Superior temporal gyrus (tissue), 1 donor: ENCODE measurements around the gene ILRUN.
"Not testable (repeated sequence)": the region's sequence is repeated elsewhere in the genome, so short reads cannot be mapped to it uniquely, and the experiment has no call there.

Experiments
- DNase-seq: peaks from one replicate; pipeline ENCODE4 v3.0.0-alpha.2; 2016; ENCODE audit errors: extremely low spot score

ILRUN gene

DNA sequence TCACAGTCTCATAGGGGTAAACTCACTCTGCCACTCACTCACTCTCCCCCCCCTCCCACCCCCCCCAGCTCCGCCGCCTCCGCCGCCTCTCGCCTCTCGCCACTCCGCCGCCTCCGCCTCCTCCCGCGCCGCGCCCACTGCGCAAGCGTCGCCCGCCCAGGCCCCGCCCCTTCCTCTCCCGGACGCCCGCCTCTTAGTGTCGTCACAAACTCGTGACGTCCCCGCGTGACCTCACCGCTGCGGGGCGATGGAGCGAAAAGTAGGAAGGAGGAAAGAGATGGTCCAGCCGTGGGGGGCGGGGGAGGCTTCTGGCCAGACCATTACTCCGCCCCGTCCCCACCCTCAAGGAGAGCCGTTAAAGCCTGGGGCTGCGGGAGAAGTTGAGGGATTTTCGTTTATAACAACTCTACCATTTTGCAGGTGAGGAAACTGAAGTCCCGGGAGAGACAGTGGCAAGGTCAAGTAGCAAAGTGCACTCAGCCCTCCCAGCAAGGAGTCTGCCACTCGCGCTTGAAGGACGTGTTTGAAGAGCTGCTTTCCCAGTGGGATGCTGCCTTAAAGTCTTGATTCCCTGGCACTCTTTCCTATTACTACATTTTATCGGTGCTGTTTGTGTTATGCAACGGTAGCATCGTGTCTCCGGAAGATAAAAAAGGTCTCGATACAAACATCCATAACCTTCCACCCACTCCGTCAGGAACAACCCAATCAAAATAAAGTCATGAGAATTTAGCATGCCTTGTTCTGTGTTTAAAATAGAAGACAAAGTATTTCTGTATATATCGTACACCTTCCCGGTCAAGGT, at the start of gene ILRUN:
Gene ILRUN (minus strand): TSS at position 29 of the 805 bp plus-strand sequence. CDS start 164 bp downstream, outside the sequence.
- DNase-seq = peak; percentile 94

DNA sequence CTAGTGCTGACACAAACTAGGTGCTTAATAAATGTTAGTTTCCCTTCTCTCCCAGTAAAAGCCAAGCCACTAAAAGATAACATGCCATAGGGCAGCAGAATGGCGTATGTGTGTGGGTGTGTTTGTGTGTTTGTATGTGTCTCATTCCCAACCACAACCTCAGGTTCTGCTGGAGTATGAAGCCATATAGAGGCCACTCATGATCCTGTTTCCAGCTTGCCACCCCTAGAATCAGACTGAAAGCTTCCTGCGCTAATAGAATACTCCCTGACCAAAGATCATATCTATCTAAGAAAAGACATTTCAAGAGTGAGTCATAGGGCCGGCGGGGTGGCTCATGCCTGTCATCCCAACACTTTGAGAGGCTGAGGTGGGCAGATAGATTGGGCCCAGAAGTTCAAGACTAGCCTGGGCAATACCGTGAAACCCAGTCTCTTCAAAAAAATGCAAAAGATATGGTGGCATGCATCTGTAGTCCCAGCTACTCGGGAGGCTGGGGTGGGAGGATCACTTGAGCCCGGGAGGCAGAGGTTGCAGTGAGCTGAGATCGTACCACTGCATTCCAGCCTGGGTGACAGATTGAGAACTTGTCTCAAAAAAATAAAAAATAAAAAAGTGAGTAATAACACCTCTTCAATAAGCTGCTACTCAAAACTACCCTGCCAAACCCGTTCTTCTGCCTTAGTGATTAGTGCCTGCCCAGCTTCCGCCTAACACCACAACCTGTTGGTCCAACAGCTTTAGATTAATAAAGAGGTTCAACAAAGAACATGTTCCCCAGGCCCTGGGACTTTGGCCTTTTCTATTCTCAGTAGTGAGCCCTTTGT, 48.9 kb upstream of the ILRUN start:
- no peak for DNase-seq

DNA sequence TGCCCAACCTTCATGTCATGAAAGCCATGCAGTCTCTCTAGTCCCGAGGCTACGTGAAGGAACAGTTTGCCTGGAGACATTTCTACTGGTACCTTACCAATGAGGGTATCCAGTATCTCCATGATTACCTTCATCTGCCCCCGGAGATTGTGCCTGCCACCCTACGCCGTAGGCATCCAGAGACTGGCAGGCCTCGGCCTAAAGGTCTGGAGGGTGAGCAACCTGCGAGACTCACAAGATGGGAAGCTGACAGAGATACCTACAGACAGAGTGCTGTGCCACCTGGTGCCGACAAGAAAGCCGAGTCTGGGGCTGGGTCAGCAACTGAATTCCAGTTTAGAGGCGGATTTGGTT, 47.7 kb upstream of the ILRUN start:
- DNase-seq = not testable (repeated sequence)

DNA sequence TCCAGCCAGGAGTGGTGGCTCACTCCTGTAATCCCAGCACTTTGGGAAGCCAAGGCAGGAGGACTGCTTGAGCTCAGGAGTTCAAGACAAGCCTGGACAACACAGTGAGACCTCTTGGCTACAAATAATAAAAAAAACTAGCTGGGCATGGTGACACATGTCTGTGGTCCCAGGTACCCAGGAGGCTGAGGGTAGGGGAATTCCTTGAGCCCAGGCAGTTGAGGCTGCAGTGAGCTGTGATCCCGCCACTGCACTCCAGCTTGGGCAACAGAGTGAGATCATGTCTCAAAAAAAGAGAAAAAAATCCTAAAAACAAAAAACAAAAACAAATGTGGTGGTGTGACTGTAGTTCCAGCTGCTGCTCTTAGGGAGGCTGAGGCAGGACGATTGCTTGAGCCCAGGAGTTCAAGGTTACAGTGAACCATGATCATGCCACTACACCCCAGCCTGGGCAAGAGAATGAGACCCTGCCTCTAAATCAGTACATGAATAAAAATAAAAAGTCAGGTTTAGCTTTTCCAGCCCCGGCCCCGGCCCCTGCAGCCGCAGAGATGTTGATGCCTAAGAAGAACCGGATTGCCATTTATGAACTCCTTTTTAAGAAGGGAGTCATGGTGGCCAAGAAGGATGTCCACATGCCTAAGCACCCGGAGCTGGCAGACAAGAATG, 47.2 kb upstream of the ILRUN start:
- DNase-seq = no peak

DNA sequence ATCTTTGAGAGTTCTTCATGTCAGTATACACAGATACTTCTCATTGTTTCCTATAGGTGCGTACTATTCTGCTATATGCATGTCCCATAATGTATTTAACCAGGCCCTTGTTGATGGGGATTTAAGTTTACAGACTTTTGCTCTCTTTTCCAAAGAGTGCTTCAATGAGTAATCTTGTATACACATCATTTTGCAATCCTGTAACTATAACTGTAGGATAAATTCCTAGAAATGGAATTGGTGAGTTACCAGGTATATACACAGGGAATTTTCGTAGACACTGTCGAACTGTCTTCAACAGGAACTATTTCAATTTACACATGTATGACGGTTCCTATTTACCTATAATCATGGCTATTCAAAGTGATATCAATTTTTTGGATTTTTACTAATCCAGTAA, 45.5 kb upstream of the ILRUN start:
- no peak for DNase-seq

DNA sequence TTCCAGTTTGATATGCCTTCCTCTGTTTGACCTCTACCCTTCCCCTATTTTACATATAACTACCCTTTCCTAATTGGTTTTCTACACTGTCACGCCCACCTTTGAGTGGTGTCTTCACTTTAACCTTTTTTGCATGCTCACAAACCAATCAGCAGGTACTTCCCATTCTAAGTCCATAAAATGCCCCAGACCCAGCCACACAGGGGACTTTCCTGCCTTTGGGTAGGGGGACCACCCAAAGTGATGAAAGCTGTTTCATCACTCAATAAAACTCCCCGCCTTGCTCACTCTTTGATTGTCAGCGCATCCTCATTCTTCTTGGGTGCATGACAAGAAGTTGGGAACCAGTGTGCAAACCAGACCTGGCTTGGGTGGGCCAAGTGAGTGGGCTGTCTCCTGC, 40.3 kb upstream of the ILRUN start:
- no peak for DNase-seq

DNA sequence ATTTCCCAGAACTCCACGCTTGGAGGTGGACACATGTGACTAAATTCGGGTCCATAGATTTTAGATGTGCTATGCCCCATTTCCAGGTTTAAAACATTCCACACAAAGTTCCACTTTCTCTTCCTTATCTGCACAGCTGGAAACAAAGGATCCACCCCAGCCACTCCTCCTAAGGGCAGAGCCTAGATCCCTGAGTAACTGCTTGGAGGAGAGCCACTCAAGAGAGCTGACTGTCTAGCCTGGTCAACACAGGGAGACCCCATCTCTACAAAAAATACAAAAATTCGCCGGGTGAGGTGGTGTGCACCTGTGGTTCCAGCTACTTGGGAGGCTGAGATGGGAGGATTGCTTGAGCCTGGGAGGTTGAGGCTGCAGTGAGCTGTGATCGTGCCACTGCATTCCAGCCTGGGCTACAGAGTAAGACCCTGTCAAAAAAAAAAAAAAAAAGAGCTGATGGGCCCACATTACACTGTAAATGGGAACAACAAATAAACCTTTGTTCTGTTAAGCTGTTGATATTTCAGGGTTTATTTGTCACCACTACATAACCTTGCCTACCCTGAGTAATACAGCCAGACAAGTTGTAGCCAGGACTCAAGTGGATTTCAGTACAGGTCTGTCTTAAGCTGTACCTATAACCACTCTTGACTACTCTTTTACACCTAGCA, 35.0 kb upstream of the ILRUN start:
- no peak for DNase-seq

DNA sequence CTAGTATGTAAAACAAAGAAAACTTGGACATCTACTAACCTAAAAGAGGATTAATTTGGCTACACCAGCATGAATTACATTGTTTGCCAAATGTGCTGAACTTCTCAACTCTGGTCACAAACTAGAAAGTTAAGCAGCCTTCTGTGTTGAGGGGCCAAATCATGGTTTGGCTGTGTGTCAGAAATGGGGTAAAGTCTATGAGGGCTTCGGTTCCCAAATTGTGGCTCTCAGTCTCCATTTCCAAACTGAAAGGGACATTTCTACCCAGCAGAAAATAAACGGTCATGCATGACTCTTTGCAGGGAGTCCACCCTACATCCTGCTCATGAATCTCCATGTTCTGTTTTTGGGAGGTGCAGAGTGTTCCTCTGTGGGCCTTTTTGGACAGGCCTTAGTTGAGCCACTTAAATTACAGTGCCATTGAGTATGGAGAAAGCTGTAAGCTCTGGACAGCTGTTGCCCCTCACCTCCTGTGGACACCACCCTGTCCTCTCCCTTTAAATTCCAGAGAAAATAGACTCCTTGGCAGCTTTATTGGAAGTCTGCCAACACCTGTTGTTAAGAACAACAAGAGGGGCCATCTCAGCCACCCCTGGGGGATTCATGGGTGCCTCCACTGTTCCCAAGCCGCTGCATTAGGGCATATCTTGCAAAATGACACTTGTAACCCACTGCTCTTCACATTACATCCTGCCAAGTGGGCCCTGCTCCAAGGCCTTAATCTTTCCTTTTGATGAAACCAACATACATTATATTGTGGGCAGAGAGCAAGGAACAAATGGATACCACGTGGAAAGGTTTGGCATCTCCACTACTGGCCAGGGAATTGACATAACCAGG, 33.3 kb upstream of the ILRUN start:
- no peak for DNase-seq

DNA sequence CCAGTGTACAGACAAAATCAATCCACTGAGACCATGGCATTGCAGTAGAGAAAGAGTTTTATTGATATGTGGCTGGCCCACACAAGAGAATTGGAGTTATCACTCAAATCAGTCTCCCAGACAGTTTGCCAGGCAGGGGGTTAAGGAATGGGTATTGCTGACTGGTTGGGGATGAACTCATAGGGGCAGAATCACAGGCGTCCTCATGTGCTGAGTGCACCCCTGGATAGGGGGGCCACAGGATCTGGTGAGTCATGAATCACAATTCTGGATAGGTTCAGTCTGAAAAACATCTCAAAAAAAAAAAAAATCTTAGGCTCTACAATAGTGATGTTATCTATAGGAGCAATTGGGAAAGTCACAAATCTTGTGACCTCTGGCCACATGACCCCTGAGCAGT, 29.5 kb upstream of the ILRUN start:
- no peak for DNase-seq

DNA sequence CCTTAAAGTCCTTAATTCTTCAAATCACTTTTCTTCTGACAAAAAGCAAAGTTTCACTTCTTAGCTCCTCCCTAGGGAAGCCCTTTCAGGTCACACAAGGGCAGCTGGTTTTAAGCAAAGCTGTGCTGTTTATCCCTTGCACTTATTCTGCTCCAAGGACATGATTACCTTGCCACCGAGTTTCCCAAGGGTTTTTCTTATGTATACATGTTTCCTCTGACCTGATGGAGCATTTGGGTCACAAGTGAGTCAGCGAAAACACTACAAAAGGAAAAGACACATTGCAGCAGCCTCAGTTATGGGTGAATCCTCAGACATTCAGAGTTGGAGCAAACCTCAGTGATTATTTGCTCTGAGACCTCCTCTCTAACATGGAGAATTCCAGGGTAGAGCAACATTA, 26.6 kb upstream of the ILRUN start:
- DNase-seq = no peak

DNA sequence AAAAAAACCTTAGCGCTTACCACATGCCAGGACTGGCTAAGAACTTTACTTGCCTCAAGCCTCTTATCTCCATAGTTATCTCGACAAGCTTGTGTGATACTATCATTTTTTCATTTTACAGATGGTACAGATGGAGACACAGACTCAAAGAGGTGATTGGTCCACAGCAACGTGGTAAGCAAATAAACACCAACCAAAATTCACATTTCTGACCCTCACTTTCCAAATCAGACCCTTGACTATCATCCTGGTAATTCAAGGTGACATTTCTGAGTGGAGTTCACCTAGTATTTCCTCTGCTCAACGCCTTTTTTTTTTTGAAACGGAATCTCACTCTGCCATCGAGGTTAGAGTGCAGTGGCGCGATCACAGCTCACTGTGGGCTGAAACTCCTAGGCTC, 25.9 kb upstream of the ILRUN start:
- no peak for DNase-seq

DNA sequence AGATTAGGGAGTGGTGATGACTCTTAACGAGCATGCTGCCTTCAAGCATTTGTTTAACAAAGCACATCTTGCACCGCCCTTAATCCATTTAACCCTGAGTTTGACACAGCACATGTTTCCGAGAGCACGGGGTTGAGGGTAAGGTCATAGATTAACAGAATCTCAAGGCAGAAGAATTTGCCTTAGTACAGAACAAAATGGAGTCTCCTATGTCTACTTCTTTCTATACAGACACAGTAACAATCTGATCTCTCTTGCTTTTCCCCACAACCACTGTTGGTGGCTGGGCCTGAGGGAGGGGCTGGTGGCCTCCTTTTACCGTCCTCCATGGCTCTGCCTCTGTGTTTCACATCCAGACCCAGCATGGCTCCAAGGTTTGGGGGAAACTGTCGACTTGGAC, 23.6 kb upstream of the ILRUN start:
- DNase-seq = not testable (repeated sequence)

DNA sequence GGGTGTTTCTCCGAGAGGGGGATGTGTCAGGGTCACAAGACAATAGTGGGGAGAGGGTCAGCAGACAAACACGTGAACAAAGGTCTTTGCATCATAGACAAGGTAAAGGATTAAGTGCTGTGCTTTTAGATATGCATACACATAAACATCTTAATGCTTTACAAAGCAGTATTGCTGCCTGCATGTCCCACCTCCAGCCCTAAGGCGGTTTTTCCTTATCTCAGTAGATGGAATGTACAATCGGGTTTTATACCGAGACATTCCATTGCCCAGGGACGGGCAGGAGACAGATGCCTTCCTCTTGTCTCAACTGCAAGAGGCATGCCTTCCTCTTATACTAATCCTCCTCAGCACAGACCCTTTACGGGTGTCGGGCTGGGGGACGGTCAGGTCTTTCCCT, 23.1 kb upstream of the ILRUN start:
- DNase-seq = not testable (repeated sequence)

DNA sequence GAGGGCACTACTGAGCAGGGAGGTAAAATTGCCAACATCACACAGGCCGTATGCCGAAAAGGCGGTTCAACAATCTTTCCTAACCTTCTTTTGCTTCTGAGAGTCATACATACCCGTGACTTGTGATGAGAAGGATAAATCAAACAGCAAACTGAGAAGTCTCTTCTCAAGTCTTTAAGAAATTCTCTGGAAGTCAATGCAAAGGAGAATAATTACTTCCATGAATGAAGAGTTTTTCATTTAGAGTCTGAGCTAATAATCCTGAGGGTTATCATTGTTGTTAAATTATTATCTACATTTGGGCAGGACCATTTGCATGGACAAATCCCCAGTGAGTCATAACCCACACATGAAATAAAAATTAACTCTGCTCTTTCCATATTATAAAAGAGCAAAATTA, 22.4 kb upstream of the ILRUN start:
- DNase-seq = no peak

DNA sequence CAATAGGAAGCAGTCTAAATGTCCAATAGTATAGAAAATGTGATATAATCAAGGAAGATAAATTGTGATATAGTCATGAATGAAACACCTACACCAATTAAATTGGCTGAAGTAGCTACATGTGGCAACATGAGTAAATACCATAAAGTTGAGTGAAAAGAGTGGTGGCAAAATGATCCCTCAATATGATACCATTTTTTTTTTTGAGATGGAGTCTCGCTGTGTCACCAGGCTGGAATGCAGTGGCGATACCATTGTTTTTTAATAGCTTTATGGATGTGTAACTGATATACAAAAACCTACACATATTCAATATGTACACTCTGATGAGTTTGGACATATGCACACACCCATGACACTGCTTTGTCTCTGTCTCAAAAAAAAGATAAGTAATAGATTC, 20.9 kb upstream of the ILRUN start:
- no peak for DNase-seq

DNA sequence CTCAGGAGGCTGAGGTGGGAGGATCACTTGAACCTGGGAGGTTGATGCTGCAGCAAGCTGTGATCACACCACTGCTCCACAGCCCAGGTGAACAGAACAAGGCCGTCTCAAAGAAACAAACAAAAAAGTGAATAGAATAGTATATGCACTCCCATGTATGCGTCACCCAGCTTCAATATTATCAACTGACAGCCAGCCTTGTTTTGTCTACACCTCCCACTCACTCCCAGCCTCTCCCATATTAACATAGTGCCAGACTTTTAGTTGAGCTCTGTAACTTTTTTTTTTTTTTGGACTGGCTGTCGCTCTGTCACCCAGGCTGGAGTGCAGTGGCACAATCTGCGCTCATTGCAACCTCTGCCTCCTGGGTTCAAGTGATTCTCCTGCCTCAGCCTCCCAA, 18.1 kb upstream of the ILRUN start:
- no peak for DNase-seq

DNA sequence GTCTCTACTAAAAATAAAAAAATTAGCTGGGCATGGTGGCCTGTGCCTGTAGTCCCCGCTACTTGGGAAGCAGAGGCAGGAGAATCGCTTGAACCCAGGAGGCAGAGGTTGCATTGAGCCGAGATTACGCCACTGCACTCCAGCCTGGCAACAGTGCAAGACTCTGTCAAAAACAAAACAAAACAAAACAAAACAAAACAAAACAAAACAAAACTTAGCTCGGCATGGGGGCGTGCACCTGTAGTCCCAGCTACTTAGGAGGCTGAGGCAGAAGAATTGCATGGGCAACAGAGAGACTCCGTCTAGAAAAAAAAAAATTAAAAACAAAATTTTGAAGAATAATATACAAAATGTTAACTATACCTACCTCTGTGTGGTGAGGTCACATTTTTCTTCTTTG, 16.3 kb upstream of the ILRUN start:
- not testable (repeated sequence) for DNase-seq

DNA sequence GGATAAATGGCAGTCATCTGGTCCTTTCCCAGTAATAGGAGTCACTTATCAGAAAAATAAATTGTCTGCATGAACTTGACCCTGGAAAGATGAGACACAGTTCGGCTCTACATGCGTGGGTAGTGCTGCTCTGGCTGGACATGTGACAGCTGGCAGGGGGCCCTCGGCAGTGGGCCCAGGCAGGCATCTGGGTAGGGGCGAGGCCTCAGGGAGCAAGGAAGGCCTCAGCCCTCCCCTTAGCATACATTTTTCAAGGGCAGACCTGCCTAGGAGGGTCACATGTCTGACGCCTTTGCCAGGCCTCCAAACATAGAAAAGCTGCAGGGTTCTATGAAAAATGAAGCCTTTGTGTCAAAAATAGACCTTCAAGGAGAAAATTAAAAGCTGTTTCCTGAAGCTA, 12.8 kb upstream of the ILRUN start:
- DNase-seq = peak; percentile 38

DNA sequence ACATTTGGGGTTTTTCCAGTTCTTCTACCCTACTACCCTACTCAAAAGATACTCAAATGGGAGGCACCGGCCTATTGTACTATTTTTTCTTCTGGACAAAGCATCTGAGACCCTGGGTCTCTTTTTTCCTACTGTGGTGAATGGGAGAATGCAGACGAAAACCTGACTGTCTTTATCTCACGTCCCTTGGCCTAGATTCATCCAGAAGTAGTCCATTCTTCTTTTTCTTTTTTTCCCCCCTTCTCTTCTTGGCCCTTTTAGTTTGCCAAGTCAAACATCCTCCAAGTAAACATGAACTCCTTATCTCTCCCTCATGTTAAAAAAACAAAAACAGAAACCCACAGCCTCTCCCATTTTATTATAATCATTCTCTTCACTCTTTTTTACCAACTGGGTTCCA, 8.7 kb upstream of the ILRUN start:
- no peak for DNase-seq

DNA sequence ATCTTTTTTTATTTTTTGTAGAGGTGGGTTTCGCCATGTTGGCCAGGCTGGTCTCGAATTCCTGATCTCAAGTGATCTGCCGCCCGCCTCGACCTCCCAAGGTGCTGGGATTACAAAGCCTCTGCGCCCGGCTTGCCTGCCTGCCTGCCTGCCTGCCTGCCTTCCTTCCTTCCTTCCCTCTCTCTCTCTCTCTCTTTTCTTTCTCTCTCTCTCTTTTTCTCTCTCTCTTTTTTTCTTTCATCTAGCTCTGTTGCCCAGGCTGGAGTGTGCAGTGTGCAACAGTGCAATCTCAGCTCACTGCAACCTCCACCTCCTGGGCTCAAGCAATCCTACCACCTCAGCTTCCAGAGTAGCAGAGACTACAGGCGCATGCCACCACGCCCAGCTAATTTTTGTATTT, 4.6 kb upstream of the ILRUN start:
- DNase-seq = no peak

DNA sequence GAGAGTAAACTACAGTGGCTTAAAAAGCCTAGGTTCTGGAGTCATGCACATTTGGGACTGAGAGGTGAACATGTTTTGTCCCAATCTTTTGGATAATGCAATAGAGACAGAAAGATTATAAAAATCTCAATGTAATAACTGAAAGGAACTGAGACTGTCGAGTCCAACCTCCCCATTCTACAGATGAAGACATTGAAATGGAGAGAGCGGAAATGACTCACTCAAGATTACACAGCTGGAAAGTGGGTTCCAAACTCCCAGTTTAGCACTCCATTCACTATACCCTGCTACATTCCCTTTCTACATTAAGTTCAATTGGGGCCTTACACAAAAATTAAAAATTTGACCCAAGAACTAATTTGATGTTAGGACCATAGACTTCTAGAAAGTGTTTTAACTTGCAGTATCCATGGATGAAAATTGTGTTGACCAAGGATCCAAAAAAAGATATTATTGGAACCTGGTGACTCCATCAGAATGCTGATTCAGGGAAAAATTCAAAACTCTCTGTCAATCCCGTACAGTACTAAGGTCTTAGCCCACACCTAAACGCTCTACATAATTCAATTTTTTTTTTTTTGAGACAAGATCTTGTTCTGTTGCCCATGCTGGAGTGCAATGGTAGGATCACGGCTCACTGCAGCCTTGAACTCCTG, 1.5 kb upstream of the ILRUN start:
- DNase-seq = no peak
